Fibroblast of peridontal ligament (primary cell): ENCODE measurements around the gene SEMA4B.
A peak's percentile ranks its signal among the peaks of the same experiment; 100 is the strongest.
"Not testable (repeated sequence)": the region's sequence is repeated elsewhere in the genome, so short reads cannot be mapped to it uniquely, and the experiment has no call there.

ENCODE experiments used
- DNase-seq: peaks from one replicate; pipeline ENCODE4 v3.0.0-alpha.2; 2010; ENCODE audit errors: extremely low read depth

SEMA4B gene, protein sequence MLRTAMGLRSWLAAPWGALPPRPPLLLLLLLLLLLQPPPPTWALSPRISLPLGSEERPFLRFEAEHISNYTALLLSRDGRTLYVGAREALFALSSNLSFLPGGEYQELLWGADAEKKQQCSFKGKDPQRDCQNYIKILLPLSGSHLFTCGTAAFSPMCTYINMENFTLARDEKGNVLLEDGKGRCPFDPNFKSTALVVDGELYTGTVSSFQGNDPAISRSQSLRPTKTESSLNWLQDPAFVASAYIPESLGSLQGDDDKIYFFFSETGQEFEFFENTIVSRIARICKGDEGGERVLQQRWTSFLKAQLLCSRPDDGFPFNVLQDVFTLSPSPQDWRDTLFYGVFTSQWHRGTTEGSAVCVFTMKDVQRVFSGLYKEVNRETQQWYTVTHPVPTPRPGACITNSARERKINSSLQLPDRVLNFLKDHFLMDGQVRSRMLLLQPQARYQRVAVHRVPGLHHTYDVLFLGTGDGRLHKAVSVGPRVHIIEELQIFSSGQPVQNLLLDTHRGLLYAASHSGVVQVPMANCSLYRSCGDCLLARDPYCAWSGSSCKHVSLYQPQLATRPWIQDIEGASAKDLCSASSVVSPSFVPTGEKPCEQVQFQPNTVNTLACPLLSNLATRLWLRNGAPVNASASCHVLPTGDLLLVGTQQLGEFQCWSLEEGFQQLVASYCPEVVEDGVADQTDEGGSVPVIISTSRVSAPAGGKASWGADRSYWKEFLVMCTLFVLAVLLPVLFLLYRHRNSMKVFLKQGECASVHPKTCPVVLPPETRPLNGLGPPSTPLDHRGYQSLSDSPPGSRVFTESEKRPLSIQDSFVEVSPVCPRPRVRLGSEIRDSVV

DNA sequence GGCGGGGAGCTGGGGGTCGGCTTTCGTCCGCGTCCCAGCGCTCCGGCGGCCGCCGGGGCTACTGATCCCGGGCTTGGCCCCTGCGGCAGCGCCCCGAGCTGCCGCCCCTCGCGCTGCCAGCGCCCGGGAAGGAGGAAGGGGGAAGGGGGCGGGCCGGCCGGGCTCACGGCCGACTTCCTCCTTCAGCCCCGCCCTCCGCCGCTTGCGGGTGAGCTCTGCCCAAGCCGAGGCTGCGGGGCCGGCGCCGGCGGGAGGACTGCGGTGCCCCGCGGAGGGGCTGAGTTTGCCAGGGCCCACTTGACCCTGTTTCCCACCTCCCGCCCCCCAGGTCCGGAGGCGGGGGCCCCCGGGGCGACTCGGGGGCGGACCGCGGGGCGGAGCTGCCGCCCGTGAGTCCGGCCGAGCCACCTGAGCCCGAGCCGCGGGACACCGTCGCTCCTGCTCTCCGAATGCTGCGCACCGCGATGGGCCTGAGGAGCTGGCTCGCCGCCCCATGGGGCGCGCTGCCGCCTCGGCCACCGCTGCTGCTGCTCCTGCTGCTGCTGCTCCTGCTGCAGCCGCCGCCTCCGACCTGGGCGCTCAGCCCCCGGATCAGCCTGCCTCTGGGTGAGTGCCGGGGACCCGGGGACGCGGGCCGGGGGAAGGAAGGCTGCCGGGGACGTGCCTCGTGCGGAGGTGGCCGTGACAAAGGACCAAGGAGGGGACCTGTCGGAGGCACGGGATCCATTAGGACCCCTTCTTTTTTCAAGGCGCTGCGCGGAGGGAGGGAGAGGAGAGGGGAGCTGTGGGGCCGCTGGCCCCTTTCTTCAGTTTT, at the start of gene SEMA4B:
Gene SEMA4B, plus strand, starts transcription at position 201 of the 814 bp plus-strand sequence. Its CDS starts 249 bp downstream, at position 450.
- DNase-seq: no peak

DNA sequence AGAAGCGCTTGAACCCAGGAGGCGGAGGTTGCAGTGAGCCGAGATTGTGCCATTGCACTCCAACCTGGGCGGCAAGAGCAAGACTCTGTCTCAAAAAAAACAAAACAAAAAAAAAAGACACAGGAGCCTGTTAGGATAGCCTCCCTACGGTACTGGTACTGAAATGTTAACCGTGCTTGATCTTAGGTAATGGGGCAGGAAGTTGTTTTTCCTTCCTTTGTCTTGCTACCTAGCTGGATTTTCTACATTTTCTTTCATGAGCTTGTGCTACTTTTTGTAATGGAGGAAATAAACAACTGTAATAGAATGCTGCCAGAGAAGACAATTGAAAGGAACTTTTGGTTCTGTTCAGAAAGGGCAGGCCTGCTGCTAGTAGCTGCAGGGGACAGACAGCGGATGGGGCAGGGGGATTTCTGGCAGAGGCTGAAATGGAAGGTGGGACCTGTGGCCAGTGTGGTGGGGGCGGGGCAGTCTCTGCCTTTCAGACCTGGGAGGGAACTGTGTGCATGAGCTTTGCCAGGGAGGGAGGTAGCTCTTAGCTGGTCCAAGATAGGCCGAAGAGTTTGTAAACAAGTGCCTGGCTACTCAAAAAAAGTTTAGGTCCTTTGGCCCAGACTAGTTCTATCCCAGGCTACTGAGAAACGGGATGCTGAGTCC, 49.0 kb upstream of the SEMA4B start:
- DNase-seq: no peak

DNA sequence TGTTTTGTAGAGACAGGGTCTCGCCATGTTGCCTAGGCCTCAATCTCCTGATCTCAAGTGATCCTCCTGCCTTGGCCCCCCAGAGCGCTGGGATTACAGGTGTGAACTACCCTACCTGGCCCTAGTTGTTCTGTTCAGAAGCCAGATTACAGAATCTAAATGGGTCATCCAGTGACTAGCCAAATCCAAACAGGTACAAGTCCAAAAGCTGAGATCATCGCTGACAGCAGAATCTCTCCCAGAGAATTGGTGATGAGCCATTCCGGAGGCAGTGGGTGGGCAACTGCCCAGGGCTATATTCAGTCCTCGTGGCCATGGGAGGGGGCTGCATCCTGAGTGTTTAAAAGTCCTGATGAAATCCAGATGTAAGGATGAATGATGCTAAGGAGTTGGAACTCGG, 47.5 kb upstream of the SEMA4B start:
- no peak for DNase-seq

DNA sequence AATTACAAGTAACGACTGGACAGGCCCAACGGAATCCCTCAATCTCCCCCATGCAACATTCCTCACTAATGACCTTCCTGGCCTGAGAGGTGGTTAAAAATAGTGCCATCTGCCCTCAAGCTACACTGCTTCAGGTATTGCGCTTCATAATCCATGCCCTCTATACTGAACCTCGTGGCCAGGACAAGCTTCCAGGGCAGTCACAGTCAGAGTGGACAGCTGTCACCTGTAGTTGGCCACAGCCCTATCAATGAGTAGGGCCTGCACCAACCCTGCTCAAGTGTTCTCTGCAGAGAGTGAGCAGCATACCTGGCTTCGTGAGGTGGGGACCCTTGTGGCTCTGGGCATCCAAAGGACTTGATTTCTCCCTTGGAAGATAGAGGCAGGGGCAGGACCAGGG, 46.9 kb upstream of the SEMA4B start:
- no peak for DNase-seq

DNA sequence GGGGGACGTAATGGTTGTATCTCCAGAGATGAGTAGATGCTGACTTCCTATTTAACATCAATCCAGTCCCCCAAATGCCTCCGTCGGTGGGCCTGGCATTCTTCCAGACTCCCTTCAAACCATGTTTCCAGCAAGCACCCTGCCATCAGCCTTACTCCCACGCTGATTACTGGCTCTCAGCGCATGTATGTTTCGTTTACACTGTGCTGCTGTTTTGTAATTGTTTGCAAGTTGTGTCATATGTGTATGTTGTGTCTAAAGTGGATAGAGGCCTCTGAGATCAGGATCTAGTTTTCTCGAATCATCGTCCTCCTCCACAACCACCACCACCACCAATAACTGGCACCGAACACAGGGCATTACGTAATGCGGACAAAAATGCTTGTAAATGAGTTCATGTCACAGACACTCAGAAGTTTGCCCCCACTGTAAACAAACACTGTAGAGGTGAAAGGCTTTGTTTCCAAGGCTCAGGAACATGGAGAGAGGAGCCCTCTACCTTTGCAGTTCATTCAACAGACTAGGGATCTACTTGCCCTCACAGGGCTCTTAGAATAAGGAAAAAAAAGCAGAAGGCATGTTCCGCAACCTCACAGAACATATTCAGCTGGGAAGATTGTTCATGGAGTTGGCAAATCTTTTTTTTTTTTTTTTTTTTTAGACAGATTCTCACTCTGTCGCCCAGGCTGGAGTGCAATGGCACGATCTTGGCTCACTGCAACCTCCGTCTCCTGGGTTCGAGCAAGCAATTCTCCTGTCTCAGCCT, 46.1 kb upstream of the SEMA4B start:
- peak; percentile 78 for DNase-seq

DNA sequence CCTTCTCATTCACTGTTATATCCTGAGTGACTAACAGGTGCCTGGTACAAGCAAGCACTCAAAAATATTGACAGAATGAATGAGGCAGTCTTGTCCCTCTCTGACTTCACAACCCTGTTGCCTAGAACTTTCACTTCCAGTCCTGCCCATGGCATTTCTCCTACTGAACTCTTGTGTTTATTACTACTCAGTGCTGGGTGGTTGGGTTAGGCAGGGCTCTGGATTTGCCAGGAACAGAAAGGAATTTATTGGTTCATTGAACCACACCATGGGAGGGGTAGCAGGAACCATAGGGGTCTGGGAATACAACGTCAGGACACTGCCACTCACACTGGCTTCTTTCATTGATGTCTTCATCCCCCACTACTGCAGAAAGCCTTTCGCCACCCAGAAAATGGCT, 41.9 kb upstream of the SEMA4B start:
- DNase-seq: no peak

DNA sequence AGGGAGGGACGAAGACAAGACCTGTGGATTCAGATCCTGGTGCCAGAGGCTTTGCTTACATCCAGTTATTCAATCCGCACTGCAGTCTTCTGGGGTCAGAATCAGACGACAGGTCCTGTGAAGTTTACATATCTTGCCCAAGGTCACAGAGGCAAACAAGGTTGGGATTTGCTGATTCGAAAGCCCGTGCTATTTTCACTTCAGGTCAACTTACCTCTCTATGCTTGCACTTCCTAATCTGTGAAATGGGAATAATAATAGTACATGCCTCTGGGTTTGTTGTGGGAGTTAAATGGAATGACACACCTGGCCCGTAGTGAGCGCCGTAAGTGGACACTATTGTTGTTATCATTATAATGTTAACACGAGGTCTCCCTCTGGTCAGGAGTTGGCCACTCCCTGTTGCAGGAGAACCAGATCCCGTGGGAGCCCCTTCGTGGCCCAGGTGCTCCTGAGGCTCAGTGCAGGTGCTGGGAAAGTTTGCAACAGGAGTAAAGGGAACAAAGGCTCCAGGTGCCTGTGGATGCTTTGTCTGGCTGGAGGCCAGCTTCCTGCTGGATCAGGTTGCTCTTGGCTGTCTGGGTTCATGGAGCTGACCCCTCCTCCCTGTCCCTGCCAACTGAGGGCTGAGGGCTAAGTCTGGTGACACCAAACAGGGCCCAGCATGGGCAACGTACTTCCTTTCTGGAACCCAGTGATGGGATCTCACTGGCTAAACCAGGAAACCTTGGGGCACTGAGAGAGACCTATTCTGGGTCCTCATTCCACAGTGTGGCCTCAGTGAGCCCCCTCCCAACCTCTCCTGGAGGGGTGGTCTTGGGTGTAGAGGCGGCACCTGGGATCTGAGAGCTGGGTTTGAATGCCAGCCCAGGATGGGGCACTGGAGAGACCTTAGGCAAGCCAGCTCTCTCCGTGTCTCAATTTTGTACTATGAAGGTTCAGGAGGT, 40.1 kb upstream of the SEMA4B start:
- DNase-seq: no peak

DNA sequence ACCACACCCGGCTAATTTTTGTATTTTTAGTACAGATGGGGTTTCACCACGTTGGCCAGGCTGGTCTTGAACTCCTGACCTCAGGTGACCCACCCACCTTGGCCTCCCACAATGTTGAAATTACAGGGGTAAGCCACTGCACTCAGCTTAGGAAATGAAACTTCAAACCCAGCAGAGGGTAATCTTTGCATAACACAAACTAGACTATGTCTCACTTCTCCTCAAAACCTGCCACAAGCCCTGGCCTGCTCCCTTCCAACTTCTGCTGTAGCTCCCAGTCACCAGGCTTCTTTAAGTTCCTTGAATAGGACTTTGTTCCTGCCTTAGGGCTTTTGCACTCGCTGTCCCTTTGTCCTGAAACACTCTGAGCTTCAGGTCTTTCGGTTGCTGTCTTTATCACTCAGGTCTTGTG, 39.2 kb upstream of the SEMA4B start:
- DNase-seq: no peak

DNA sequence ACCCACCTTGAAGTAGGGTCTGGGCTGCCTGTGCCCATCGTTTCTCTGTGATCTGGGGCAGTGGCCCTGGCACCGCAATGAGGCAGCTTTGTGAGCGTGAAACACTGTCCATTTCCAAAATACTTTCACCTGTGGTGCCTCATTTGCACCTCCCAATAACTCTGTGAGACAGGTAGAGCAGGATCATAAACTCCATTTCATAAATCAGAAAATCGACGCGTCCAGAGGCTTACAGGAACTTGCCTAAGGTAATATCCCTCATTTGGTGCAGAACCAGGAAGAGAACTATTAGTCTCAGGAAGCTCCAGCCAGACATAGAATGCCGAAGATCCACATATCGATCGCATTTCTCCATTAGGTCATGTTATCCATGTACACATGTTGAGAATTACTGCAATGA, 38.2 kb upstream of the SEMA4B start:
- no peak for DNase-seq

DNA sequence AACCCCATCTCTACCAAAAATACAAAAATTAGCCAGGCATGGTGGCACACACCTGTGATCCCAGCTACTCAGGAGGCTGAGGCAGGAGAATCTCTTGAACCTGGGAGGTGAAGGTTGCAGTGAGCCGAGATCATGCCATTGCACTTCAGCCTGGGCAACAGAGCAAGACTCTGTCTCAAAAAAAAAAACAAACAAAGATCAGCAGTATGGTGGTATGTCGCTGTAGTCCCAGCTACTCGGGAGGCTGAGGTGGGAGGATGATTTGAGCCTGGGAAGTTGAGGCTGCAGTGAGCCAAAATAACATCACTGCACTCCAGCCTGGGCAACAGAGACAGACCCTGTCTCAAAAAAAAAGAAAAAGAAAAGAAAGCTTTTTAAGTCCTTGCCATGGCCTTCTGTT, 36.9 kb upstream of the SEMA4B start:
- DNase-seq: not testable (repeated sequence)

DNA sequence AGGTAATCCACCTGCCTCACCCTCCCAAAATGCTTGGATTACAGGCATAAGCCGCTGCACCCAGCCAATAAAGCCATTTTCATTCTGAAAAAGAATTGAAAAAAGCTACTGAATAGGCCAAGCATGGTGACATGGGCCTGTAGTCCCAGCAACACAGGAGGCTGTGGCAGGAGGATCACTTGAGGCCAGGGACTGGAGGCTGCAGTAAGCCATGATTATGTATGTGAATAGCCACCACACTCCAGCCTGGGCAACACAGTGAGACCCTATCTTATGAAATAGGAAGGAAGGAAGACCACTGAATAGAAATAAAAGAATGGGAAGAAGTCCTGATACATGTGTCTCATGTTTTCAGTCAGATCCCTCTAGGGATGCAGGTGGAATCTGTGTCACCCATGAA, 36.0 kb upstream of the SEMA4B start:
- DNase-seq: no peak

DNA sequence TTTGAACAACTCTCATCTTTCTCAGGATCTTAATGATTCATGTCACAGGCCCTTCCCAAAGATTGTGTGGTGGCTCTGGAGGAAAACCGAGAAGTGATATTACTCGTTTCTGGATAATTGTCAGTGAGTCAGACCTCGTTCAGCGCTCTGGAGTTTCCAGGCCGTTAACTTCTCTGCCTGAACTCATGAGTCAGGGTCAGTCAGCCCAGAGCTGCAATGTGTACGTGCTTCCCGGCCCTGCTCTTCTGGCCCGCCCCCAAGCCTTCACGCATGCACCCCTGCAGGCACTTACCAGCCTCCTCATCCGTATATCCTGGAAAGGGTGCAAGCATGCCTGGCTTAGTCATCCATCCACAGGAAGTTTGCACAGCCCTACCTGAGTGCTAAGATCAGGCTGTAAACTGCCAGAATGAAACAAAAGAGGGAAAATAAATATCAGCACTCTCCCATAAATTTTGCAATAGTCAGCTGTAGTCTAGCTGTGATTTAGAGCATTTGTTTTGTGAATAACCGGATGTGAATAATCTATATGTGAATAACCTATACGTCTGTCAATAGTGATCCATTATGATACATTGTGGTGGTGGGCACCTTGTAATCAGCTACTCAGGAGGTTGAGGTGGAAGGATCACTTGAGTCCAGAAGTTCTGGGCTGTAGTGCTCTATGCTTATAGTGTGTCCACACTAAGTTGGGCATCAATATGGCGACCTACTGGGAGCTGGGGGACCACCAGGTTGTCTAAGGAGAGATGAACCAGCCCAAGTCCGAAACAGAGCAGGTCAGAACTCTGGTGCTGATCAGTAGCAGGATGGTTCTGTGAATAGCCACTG, 35.3 kb upstream of the SEMA4B start:
- DNase-seq: peak; percentile 95

DNA sequence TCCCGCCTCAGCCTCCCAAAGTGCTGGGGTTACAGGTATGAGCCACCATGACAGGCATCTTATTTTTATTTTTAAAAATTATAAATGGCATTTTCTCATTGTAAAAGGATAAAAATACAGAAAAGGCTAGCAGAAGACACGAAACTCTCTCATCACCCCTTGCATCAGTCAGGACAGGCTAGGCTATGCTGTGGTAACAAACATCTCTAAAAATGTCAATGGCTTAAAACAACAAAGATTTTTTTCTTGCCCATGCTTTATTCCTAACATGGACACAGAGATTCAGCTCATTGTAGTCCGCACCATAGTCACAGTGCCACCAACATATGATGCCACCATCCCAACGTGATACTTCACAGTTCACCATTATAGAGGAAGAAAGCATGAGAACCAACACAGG, 34.0 kb upstream of the SEMA4B start:
- DNase-seq: no peak

DNA sequence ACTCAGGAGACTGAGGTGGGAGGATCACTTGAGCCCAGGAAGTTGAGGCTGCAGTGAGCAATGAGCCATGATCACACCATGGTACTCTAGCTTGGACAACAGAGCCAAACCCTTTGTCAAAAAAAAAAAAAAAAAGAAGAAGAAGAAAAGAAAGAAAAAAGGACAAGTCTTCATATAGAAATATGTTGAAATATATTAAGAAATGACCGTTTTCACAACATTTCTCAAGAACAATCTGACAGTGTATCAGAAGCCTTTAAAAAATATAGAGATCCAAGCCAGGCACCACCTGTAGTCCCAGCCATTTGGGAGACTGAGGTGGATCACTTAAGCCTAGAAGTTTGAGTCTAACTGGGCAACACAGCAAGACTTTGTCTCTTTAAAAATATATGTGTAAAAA, 29.5 kb upstream of the SEMA4B start:
- DNase-seq: no peak

DNA sequence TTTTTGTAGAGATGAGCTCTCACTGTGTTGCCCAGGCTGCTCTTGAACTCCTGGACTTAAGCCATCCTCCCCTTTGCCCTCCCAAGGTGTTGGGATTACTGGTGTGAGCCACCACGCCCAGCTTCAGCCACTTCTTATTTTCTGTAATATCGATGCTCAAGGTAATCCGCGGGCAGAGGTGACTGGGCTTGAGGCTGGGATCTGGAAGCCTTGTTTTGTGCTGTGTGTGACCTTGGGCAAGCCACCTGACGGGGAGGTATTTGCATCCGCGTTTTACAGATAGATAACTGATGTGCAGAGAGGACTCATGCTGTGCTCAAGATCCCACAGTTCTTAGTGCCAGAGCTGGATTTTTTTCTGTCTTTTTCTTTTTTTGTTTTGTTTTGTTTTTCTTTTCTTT, 27.8 kb upstream of the SEMA4B start:
- DNase-seq: no peak

DNA sequence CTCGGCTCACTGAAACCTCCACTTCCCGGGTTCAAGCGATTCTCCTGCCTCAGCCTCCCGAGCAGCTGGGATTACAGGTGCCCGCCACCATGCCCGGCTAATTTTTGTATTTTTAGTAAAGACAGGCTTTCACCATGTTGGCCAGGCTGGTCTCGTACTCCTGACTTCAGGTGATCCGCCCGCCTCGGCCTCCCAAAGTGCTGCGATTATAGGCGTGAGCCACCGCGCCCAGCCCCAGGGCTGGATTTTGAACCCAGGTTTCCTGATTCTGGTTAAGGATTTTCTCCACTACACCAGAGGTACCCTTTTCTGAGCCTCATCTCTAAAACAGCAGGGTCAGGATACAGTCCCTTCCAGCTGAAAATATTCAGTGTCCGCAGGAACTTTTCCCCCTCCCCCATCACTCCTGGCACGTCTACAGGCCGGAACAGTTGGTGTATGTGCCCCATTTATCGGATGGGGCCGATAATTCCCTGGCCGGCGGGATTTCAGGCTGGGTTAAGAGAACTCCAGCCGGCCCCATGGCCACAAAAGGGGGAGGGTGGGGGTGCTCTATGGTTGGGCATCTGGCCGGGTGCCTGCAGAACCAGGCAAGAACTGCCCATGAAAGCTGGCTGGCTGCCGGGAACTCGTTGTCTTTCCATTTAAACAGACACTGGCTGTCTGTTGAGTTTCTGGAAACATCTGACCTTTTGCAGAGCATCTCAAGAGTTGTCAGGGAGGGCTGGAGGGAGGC, 26.8 kb upstream of the SEMA4B start:
- peak; percentile 46 for DNase-seq

DNA sequence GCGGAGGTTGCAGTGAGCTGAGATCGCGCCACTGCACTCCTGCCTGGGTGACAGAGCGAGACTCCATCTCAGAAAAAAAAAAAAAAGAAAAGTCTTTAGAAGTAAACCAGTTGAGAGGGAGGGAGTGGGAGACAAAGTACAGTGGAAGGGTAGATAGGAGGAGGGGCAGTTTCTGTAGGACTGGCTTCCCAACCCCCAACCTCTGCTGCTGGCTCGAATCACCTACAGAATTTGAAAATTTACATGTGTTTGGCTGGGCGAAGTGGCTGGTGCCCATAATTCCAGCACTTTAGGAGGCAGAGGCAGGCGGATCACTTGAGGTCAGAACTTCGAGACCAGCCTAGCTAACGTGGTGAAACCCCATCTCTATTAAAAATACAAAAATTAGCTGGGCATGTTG, 24.1 kb upstream of the SEMA4B start:
- DNase-seq: no peak
